KMS-11 (cell line): ENCODE results near the gene TMED6.

Experiments used
- H2AFZ ChIP-seq: fragments of 200-600 bp; sonication (generic); 2 replicates; pipeline ENCODE4 v1.6.1; 2016; ENCODE audit warnings: antibody characterized with exemption, mixed run types, low read depth
- H3K27ac ChIP-seq: fragments of 200-600 bp; sonication (generic); 2 replicates; pipeline ENCODE4 v1.6.1; 2016; ENCODE audit warnings: mild to moderate bottlenecking, mixed run types
- H3K27me3 ChIP-seq: fragments of 200-600 bp; sonication (generic); 2 replicates; pipeline ENCODE4 v1.6.1; 2017; ENCODE audit warnings: mild to moderate bottlenecking, low read depth, mixed run types, moderate library complexity; ENCODE audit not compliant: insufficient read depth
- H3K36me3 ChIP-seq: fragments of 200-600 bp; sonication (generic); 2 replicates; pipeline ENCODE4 v1.6.1; 2017; ENCODE audit warnings: mild to moderate bottlenecking, mixed run types; ENCODE audit not compliant: insufficient read depth
- H3K4me1 ChIP-seq: fragments of 200-600 bp; sonication (generic); 2 replicates; pipeline ENCODE4 v1.6.1; 2016; ENCODE audit warnings: mild to moderate bottlenecking, low read depth, mixed run types; ENCODE audit not compliant: poor library complexity, severe bottlenecking
- H3K4me2 ChIP-seq: fragments of 200-600 bp; sonication (generic); 2 replicates; pipeline ENCODE4 v1.7.0; 2016; ENCODE audit warnings: mild to moderate bottlenecking, mixed run types
- H3K4me3 ChIP-seq: fragments of 200-600 bp; sonication (generic); IDR thresholded peaks from 2 replicates; pipeline ENCODE4 v1.6.1; 2017; ENCODE audit warnings: low read depth, low read length, mixed read lengths; ENCODE audit not compliant: insufficient read depth
- H3K79me2 ChIP-seq: fragments of 200-600 bp; sonication (generic); 2 replicates; pipeline ENCODE4 v1.6.1; 2016; ENCODE audit warnings: low read depth, mixed run types; ENCODE audit not compliant: insufficient read depth
- H3K9ac ChIP-seq: fragments of 200-600 bp; sonication (generic); 2 replicates; pipeline ENCODE4 v1.6.1; 2016; ENCODE audit warnings: mild to moderate bottlenecking, mixed run types
- H4K20me1 ChIP-seq: fragments of 200-600 bp; sonication (generic); 2 replicates; pipeline ENCODE4 v1.6.1; 2016; ENCODE audit warnings: mild to moderate bottlenecking, mixed run types; ENCODE audit not compliant: insufficient read depth
- CTCF ChIP-seq: fragments of 200-600 bp; sonication (generic); conservative IDR thresholded peaks from 2 replicates; pipeline ENCODE4 v1.6.1; 2017; ENCODE audit warnings: low read depth, mild to moderate bottlenecking, antibody characterized with exemption, low read length, moderate library complexity, mixed read lengths

TMED6 gene

GRCh38 chr16:69376393-69377059, 24.9 kb upstream of the TMED6 start:
- Histone ChIP-seq H4K20me1 (no peaks in the 10 kb centered on the region), H3K27me3 (no peaks in the 10 kb centered on the region), H3K9ac (no peak overlapping the region), H3K79me2 (no peaks in the 10 kb centered on the region), H3K4me1 (no peaks in the 10 kb centered on the region), H3K27ac (no peak overlapping the region), H2AFZ (no peak overlapping the region), H3K4me3 (no peak overlapping the region), H3K4me2 (no peak overlapping the region), H3K36me3 (no peaks in the 10 kb centered on the region; the same call in 1 of the 2 replicates)
- no peak for TF ChIP-seq CTCF

GRCh38 chr16:69373019-69373418, 21.4 kb upstream of the TMED6 start:
- Histone ChIP-seq H2AFZ (no peak overlapping the region), H3K27ac (no peak overlapping the region), H3K79me2 (no peaks in the 10 kb centered on the region), H4K20me1 (no peaks in the 10 kb centered on the region), H3K4me1 (no peaks in the 10 kb centered on the region), H3K36me3 (no peaks in the 10 kb centered on the region; the same call in 1 of the 2 replicates), H3K27me3 (no peaks in the 10 kb centered on the region), H3K9ac (no peak overlapping the region), H3K4me3 (no peak overlapping the region), H3K4me2 (no peak overlapping the region)
- TF ChIP-seq CTCF, result no peak

- Histone ChIP-seq H2AFZ (no peak overlapping the region), H3K4me3 (no peak overlapping the region), H3K79me2 (no peaks in the 10 kb centered on the region), H3K9ac (no peak overlapping the region), H4K20me1 (no peaks in the 10 kb centered on the region), H3K27ac (no peak overlapping the region), H3K27me3 (no peaks in the 10 kb centered on the region), H3K4me2 (no peak overlapping the region), H3K4me1 (no peaks in the 10 kb centered on the region), H3K36me3 (no peaks in the 10 kb centered on the region; the same call in 1 of the 2 replicates)
- no peak for TF ChIP-seq CTCF
These were observed 20.0 kb upstream of the TMED6 start for GRCh38 chr16:69371564-69371963.

GRCh38 chr16:69368866-69369265, 17.3 kb upstream of the TMED6 start:
- H3K27me3 ChIP-seq, result no peaks in the 10 kb centered on the region
- H3K4me2 ChIP-seq, result no peak overlapping the region
- H3K4me3 ChIP-seq, result no peak overlapping the region
- H3K79me2 ChIP-seq, result no peaks in the 10 kb centered on the region
- no peak overlapping the region for H3K27ac ChIP-seq
- H3K4me1 ChIP-seq, result no peaks in the 10 kb centered on the region
- H2AFZ ChIP-seq, result no peak overlapping the region
- no peak for TF ChIP-seq CTCF
- no peak overlapping the region for H3K9ac ChIP-seq
- no peaks in the 10 kb centered on the region; the same call in 1 of the 2 replicates for H3K36me3 ChIP-seq
- no peaks in the 10 kb centered on the region for H4K20me1 ChIP-seq
